HG03520 (cell line): ENCODE data around the gene C21orf58.
A peak's percentile ranks its signal among the peaks of the same experiment; 100 is the strongest.

Source experiments
- ATAC-seq: cut with Tn5 transposase; IDR thresholded peaks from one replicate; pipeline ENCODE4 v1.9.1; 2021; ENCODE audit warnings: mild to moderate bottlenecking, moderate library complexity; ENCODE audit not compliant: unreplicated experiment

C21orf58 gene

DNA sequence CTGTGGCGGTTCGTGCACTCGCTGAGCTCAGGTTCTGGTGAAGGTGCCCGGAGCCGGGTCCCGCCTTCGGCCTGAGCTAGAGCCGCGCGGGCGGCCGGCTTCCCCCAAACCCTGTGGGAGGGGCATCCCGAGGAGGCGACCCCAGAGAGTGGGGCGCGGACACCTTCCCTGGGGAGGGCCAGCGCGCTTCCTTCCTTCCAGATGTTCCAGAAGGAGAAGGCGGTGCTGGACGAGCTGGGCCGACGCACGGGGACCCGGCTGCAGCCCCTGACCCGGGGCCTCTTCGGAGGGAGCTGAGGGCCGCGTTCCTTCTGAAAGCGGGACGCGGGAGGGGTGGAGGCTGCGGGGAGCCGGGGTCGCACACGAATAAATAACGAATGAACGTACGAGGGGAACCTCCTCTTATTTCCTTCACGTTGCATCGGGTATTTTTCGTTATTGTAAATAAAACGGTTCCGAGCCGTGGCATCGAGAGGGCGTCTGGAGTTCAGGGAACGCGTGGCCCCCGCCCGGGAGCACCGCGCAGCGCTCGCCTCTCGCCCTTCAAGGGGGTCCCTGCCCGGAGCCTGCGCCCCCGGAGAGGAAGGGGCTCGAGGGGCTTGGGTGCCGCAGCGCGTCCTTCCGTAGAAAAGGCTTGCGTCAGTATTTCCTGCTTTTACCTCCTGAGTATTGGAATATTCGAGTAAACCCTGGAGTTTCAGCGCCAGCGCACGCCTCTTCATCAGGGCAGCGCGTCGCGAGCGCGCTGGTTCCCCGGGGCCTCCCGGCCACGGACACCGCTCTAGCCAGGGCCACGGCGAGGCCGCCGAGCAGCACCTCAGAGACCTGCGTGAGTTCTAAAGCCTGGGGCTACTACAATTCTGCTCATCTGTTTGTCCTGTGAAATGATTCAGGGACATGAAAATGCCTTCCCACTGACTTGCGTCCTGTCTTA, 26.1 kb downstream of the C21orf58 start:
- no peak for ATAC-seq

DNA sequence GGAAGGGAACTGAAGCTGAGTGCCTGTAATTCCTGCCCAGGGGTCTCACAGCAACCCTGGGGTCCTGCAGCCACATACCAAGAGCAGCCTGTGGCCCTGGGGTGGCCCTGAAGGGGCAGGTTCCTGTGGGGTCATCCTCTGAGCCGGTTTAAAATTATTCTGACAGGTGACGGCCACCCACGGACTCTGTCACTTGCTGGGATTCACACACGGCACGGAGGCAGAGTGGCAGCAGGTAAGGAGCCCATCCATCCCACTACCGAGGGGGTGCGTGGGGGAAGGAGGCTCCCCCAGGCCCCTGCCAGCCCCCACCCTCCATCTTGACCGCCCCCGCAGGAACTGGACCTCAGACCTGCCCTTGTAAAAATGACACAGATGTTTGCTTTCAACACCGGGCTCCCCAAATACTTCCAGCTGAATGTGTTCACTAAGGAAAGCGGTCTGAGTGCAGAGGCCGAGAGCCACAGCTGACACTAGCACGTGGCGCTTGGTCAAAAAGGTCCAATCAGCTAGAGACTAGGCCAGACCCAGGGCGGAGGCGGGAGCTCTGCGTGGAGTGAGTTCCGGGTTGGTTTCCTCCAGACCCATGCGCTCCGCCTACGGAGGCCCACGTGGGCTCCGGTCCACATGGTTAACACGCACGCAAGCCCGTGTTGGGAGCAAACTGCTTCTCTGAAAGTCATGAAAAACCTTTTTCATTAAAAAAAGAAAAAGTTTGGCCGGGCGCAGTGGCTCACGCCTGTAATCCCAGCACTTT, 27.5 kb downstream of the C21orf58 start:
- ATAC-seq, result no peak

DNA sequence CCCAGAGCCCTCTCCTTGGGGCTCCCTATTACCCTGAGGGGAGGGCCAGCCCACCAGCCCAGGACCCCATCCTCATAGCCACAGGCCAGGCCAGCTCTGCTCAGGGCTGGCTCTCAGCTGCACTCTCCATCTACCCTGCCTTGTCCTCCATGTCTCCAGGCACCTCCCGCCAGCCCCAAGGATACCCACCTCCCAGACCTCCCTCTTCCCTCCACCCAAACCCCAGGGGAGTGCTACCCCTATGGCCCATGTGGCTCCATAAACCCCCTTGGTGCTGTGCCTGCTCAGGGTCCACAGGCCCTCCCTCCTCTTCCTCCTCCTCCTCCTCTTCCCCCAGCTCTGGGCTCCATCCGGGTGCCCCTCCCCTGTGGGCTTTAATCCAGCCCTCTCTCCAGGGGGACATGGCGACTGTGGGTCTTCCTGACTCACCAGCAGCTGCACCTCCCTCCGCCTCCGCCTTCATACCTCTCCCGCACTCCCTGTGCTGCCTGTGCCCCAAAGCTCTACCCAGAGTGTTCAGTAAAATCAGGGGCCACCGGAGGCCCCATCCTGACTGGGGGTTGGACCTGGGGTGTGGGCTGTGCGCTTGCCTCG, 28.4 kb downstream of the C21orf58 start:
- no peak for ATAC-seq

DNA sequence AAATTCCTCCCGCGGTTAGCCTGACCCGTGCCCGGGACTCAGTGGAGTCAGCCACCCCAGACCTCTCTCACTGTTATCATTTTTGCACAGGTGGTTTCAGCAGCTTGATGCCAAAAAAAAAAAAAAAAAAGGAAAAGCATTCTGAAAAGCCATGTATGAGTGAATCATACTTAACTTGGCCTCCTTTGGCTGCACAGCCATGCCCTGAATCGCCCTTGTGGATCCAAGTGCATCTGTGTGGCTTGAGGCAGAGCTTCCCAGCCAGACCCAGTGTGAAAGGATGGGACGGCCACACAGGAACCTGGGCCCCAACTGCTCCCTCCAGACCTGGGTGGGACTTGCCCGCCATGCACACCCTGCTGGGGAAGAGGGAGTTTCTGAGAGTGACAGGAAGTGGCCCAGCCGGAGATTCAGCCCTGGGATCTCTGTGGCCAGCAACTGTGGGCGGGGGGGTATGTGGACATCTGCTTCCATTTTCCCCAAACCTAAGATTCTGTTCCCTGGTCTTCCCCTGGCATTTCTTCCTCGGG, 29.0 kb downstream of the C21orf58 start:
- ATAC-seq, result no peak

DNA sequence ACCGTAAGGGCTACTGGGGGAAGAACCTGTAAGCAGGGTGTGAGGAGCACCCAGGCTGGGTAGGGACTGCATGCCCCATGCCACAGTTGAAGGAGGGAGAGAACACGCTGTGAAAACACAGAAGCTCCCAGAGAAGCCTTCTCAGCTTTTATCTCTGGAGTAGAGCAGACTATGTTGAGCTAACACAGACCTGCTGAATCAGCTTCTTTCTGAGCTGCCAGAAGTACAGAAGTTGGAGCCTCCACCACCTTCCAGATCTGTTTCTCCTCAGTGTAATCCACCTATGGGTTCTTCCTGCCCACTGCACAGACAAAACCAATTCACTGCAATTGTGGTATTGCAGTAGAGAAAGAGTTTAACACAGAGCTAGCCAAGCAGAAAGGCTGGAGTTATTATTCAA, 32.1 kb downstream of the C21orf58 start:
- ATAC-seq, result no peak

DNA sequence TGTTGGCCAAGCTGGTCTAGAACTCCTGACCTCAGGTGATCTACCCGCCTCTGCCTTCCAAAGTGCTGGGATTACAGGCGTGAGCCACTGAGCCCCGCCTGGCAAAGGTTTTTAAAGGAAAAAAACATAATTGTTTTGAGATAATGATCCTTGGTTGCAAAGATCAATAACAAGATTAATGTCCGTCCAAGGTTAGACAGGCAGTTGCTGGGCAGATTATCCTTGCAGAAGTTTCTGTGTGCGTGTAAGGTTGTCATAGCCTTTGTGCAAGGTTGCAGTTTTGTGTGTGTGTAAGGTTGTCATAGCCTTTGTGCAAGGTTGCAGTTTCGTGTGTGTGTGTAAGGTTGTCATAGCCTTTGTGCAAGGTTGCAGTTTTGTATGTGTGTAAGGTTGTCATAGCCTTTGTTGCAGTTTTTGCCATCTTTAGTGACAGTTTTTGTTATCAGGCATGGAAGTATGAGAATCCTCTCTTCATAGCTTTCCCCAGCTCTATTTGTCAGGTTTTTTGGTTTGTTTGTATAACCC, 34.0 kb downstream of the C21orf58 start:
- no peak for ATAC-seq

DNA sequence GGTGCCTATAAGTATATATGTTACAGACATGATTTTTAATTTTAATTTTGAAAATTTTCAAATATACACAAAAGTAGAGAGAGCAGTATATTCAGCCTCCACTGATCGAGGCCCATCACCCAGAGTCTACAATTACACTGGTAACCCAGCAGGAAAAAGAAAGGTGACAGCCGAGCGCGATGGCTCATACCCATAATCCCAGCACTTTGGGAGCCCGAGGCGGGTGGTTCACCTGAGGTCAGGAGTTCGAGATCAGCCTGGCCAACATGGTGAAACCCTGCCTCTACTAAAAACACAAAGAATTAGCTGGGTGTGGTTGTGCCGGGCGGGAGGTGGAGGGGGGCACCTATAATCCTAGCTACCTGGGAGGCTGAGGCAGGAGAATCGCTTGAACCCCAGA, 36.1 kb downstream of the C21orf58 start:
- no peak for ATAC-seq

DNA sequence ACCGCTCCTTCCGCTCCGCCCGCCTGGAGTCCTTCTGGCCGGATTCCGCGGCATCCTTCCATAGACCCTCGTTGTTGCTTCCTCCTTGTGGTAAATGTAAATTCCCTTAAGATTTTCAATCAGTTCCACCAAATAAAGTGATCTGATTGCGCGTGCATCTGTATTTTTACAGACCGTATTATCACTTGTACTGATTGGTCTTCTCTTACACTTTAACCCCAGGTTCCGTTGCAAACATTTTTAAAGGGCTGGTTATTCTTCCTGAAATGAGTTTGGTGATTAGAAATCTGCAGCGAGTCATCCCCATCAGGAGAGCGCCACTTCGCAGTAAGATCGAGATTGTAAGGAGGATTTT, 37.0 kb downstream of the C21orf58 start:
- no peak for ATAC-seq

DNA sequence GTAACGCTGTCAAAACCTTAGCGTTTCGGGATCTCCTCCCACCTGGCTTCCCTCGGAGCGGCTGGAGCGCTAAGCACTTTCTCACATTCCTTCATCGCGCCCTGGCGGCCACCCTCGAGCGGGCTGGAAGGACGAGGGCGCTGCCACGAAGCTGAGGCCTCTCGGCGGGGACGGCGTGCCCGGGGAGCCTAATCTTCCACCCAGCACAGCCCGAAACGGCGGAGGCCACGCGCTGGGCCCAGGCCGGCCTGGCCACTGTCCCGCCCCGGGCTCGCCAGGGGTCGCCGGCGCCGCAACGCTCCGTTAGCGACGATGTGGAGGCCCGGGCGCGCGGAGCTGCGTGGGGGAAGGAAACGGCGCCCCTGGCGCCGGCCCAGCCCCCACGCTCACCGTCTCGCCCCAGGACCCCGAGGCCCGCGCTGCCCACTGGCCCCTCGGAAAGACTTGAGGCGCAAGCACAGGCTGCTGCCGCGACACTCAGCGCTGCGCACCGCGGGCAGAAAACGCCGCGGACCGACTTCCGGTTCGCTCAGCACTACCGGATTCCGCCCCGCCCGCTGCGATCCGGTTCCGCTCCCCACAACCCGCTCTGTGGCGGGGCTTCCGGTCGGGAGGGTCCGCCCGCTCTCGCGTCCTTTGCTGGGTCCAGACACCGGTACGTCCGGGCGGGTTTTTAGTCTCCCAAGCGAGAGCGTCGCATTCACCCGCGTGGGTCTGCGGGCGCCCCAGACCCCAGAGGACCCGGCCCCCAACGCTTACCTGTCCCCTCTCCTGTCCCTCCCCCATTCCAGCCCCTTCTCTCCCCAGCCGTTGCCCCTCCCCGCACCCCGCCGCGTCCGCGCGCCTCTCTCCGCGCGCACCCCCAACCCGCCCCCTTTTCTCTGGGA, 37.7 kb downstream of the C21orf58 start, which contains the start of gene YBEY:
Gene YBEY, plus strand, starts transcription at position 582 of the 887 bp plus-strand sequence. CDS start 572 bp downstream, outside the sequence.
- ATAC-seq, result peak; percentile 87

DNA sequence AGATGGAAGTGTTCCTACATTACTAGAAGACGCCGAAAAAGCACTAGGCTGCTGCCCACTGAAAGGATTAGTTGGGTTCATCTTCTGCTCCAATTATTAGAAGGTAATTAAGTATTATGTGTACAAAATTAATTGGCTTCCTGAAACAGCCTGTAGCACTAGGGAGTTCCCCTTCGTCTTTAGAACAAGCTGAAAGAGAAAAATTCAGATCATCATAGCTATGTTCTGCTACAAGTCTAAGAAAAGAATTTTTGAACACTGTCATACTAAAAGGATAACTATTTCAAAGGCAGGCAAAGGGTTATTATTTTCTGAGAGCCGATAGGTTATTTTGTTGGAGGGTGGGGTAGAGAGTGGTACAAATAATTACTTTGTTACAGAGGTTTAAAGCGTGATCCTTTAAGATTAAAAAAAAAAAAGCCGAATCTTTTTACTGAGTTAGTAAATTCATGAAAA, 38.4 kb downstream of the C21orf58 start, which contains the start of gene MCM3AP:
Gene MCM3AP, minus strand, starts transcription at position 406 of the 456 bp plus-strand sequence. Its CDS starts 325 bp downstream, at position 81.
- ATAC-seq, result no peak

DNA sequence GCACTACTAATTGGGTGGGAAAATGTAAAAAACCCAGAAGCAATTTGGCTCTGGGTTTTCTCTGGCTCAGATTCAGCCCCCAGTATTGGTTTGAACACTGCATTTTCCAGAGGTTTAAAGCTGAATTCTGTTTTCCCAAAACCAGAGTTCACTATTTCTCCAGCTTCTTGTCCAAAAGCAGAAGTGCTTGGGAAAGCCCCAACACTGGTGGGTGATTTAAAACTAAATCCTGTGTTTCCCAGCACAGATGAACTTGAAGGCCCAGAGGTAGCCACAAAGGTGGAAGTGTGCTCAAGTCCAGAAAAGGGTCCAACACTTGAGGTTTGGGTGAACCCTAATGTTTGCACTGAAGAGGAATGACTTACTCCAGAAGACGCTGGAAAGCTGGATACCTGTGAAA, 38.9 kb downstream of the C21orf58 start:
- ATAC-seq, result no peak

DNA sequence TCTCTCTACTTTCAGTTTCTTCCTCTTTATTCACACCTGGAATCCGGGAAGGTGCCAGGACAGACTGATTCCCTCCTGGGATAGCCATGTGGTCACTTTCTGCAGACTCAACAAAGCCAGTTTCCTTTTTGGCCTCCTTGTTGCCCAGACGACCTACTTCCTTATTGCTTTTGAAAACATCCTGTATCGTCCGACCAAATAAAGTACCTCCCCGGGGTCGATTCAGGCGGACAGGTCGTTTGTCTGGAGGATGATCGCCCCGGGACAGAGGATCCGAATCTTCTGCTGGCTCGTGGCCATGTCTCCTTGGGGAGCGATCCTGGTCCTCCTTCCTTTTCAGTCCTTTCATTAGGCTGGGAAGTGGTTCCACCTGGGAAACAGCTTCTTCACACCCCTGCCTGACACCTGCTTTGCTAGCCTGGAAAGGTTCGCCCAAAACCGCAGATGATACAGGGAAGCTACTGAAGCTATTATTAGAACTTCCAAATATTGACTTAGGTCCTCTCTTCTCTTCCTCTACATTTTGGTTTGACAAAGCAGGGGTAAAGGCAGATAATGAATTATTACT, 39.5 kb downstream of the C21orf58 start:
- no peak for ATAC-seq

DNA sequence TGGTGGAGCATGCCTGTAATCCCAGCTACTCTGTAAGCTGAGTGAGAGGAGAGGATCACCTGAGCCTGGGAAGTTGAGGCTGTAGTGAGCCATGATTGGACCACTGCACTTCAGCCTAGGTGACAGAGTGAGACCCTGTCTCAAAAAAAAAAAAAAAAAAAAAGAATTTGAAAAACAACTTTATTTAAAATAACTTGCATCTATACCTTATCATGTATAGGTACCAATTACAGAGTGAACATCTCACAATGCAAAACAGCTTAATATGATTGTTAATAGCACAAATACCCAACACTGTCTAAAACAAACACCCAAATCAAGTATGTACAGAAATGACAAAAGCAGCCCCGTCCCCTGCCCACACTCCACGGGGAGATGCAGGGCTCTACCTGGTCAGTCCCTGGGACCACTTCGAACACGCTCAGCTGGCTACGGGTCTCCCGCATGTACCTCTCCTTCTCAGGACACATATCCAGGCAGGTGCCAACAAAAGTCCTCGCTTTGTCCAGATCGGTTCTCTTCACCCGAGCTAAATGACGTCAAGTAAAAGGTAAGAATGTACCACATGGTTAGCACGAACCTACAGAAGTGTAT, 48.8 kb downstream of the C21orf58 start:
- ATAC-seq, result no peak

DNA sequence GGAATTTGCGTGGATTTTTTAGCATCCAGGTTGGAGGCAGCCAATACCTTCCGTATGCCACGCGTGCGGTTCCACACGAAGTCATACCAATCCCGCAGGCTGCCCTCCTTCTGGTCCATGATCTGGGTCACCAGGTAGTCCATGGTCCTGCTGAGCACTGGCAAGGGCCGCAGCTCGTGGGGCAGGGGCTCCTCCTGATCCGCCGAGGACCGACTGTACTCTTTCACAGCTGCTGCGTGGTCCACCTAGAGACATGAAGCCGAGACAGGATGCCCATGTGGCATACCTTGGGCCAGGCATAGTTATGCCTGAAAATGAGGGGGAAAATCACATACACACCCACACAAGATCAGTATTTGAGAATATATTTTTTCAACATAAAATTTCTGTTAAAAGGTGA, 50.3 kb downstream of the C21orf58 start:
- ATAC-seq, result no peak

DNA sequence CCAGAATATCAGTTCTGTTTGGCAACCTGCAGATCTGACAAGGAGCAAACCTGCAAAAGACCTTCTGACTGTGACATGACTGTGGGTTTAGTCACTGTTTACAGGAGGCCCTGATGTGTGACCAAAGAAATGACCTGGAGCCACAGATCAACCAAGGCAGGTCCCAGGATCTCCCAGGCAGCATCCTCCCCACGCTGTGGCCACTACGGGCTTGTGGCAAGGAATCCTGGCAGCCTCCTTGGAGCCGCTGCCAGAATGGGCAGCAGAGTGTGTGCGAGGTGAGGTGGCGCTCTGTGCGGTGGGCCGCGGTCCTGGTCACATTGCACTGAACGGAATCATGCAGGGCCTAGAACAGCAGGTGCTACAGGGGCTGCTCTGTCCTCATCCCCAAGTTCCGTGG, 54.2 kb downstream of the C21orf58 start:
- no peak for ATAC-seq

DNA sequence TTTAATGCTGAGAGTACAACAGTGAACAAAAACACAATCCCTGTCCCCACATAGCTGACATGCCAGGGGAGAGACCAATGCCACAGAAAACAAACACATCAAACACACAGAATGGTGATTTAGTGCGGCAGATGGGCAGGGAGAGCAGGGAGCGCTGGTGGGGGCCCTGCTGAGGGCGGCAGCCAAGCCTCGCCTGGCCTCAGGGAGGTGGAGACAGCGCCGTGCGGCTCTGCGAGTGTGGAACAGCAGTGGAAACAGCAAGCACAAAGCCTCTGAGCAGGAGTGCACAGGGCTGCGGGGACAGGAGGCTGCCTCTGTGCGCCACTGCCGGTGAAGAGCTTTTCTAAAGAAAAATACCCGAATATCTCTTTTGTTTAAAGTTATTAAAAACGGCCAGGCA, 55.3 kb downstream of the C21orf58 start:
- ATAC-seq, result no peak

DNA sequence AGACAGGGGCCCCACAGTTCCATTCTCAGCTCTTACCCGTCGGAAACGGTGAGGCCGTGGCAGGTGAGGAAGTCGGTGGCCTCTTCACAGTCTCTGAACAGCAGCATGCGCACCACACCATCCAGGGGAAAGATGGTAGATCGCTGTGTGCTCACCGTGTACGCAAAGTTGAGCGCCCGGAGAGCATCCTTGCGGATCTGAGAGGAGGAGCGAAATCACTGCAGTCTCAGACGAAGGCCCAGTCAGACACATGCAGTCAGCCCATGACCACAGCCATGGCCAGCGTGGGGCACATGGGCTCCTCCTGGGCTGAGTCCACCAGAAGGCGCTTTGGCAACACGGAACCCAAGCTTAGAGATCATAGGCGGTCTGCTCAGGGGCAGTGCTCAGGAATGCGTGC, 56.7 kb downstream of the C21orf58 start:
- no peak for ATAC-seq

DNA sequence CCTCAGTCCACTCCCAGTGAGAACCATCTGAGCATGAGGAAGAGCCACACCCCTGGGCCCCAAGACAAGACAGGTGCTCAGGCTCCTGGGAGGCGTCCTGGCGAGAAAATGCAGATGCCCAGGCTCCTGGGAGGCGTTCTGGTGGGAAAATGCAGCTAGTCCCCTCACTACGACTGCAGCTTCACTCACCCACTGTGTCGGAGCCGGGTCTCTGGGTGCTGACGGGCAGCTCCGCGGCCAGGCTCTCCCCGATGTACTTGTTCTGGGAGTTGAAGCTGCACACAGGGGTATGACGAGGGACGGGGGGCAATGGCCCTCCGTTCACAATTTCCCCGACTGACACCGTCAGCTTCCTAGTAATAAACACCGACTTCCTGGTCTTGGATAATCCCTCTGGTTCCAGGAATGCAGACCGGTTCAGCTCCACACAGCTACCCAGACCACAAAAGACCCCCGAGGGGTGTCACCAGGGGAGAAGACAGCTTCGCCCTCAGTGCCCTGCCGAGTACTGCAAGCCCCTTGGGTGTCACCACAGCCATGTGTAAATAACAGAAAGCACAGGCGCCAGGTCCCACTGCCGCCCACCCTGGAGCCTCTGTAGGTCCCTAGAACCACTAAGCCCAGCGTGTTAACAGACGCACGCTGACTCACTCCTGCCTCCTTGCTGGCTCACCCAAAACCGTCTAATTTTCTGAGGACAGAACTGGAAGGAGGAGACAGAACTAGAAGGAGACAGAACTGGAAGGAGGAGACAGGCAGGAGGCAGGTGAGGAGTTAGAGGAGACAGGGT, 57.7 kb downstream of the C21orf58 start:
- no peak for ATAC-seq
